ENCODE results near the gene MYOZ1. TPM values are rescaled to one million over a fixed set of nuclear protein-coding genes. Genes with fewer than 3 reads are reported as not detected.
"Not testable (repeated sequence)": the region's sequence is repeated elsewhere in the genome, so short reads cannot be mapped to it uniquely, and the experiment has no call there.

MYOZ1 gene
- total RNA-seq (1 to 10 TPM; 1.6 to 4.2 TPM), polyA plus RNA-seq (ENCODE audit: insufficient read length in 2 of 2) (1 to 10 TPM; 1.3 to 2.2 TPM)
- long read RNA-seq, donor 1: 0 reads
- long read RNA-seq, donor 2: 0 reads
- long read RNA-seq, donor 3: 0 reads
- long read RNA-seq, donor 4, partial matches to known transcripts: 0 of 1 reads
- long read RNA-seq, donor 4, other reads (novel, unspliced or antisense): 0 of 1 reads

GRCh38 chr10:73641328-73642060 is at the start of gene MYOZ1:
TSS of gene MYOZ1 (minus strand) at chr10:73641474. CDS start at chr10:73640017, 1,457 bp downstream.
- Histone ChIP-seq H3K27me3 (ENCODE audit: control insufficient read depth, insufficient read depth, low read length) (no peaks in the 10 kb centered on the region), H3K27ac (ENCODE audit: low read depth, low read length) (no peak within 1 kb of the TSS), H3K9me3 (ENCODE audit: control insufficient read depth, insufficient read depth, low read length) (no peaks in the 10 kb centered on the region), H3K4me1 (ENCODE audit: control insufficient read depth, insufficient read depth, low read length) (peaks cover 4% of the 10 kb centered on the region), H3K4me3 (ENCODE audit: low read depth, low read length) (no peak within 1 kb of the TSS), H3K36me3 (ENCODE audit: control insufficient read depth, insufficient read depth, low read length) (no peaks in the 10 kb centered on the region)
- DNase-seq (ENCODE audit: low read depth in 4 of 6, low spot score in 6 of 6): no peak
- WGBS (ENCODE audit: insufficient coverage): 81% methylated on average over 3 of the region's 9 CpGs

- not testable (repeated sequence) for H3K9me3 ChIP-seq (ENCODE audit: control insufficient read depth, insufficient read depth, low read length); H3K27me3 ChIP-seq (ENCODE audit: control insufficient read depth, insufficient read depth, low read length); H3K36me3 ChIP-seq (ENCODE audit: control insufficient read depth, insufficient read depth, low read length); H3K4me3 ChIP-seq (ENCODE audit: low read depth, low read length); DNase-seq (ENCODE audit: low read depth in 4 of 6, low spot score in 6 of 6); H3K4me1 ChIP-seq (ENCODE audit: control insufficient read depth, insufficient read depth, low read length); H3K27ac ChIP-seq (ENCODE audit: low read depth, low read length)
- WGBS (ENCODE audit: insufficient coverage): 96% methylated on average over 3 of the region's 6 CpGs
These were observed 49.5 kb upstream of the MYOZ1 start for GRCh38 chr10:73690755-73691154.

- H3K4me3 ChIP-seq (ENCODE audit: low read depth, low read length); H3K27me3 ChIP-seq (ENCODE audit: control insufficient read depth, insufficient read depth, low read length); DNase-seq (ENCODE audit: low read depth in 4 of 6, low spot score in 6 of 6); H3K36me3 ChIP-seq (ENCODE audit: control insufficient read depth, insufficient read depth, low read length); H3K9me3 ChIP-seq (ENCODE audit: control insufficient read depth, insufficient read depth, low read length); H3K27ac ChIP-seq (ENCODE audit: low read depth, low read length); H3K4me1 ChIP-seq (ENCODE audit: control insufficient read depth, insufficient read depth, low read length): not testable (repeated sequence)
- 96% methylated on average over 4 of the region's 28 CpGs for WGBS (ENCODE audit: insufficient coverage)
These were observed 48.3 kb upstream of the MYOZ1 start for GRCh38 chr10:73689596-73689995.

GRCh38 chr10:73687641-73688040 is 46.4 kb upstream of the MYOZ1 start:
- not testable (repeated sequence) for H3K27ac ChIP-seq (ENCODE audit: low read depth, low read length); H3K4me3 ChIP-seq (ENCODE audit: low read depth, low read length); DNase-seq (ENCODE audit: low read depth in 4 of 6, low spot score in 6 of 6); H3K4me1 ChIP-seq (ENCODE audit: control insufficient read depth, insufficient read depth, low read length); H3K36me3 ChIP-seq (ENCODE audit: control insufficient read depth, insufficient read depth, low read length); H3K9me3 ChIP-seq (ENCODE audit: control insufficient read depth, insufficient read depth, low read length); H3K27me3 ChIP-seq (ENCODE audit: control insufficient read depth, insufficient read depth, low read length)
- WGBS (ENCODE audit: insufficient coverage): no CpG with 5 or more reads among the region's 1 CpG

GRCh38 chr10:73674546-73674945 is 33.3 kb upstream of the MYOZ1 start:
- not testable (repeated sequence) for H3K36me3 ChIP-seq (ENCODE audit: control insufficient read depth, insufficient read depth, low read length); H3K9me3 ChIP-seq (ENCODE audit: control insufficient read depth, insufficient read depth, low read length); DNase-seq (ENCODE audit: low read depth in 4 of 6, low spot score in 6 of 6); H3K27me3 ChIP-seq (ENCODE audit: control insufficient read depth, insufficient read depth, low read length); H3K4me1 ChIP-seq (ENCODE audit: control insufficient read depth, insufficient read depth, low read length); H3K4me3 ChIP-seq (ENCODE audit: low read depth, low read length); H3K27ac ChIP-seq (ENCODE audit: low read depth, low read length)
- no CpG with 5 or more reads among the region's 20 CpGs for whole genome bisulfite sequencing (ENCODE audit: insufficient coverage)

GRCh38 chr10:73668378-73668777 is 27.1 kb upstream of the MYOZ1 start:
- H3K4me3 ChIP-seq (ENCODE audit: low read depth, low read length): not testable (repeated sequence)

GRCh38 chr10:73666153-73666809 is 25.0 kb upstream of the MYOZ1 start:
- H3K27ac ChIP-seq (ENCODE audit: low read depth, low read length); H3K9me3 ChIP-seq (ENCODE audit: control insufficient read depth, insufficient read depth, low read length); H3K36me3 ChIP-seq (ENCODE audit: control insufficient read depth, insufficient read depth, low read length); H3K4me3 ChIP-seq (ENCODE audit: low read depth, low read length); H3K27me3 ChIP-seq (ENCODE audit: control insufficient read depth, insufficient read depth, low read length); H3K4me1 ChIP-seq (ENCODE audit: control insufficient read depth, insufficient read depth, low read length); DNase-seq (ENCODE audit: low read depth in 4 of 6, low spot score in 6 of 6): not testable (repeated sequence)
- WGBS (ENCODE audit: insufficient coverage): no CpG with 5 or more reads among the region's 5 CpGs

More at GRCh38 chr10:73668378-73668777, 27.1 kb upstream of the MYOZ1 start:
- not testable (repeated sequence) for DNase-seq (ENCODE audit: low read depth in 4 of 6, low spot score in 6 of 6); H3K36me3 ChIP-seq (ENCODE audit: control insufficient read depth, insufficient read depth, low read length); H3K4me1 ChIP-seq (ENCODE audit: control insufficient read depth, insufficient read depth, low read length); H3K9me3 ChIP-seq (ENCODE audit: control insufficient read depth, insufficient read depth, low read length); H3K27me3 ChIP-seq (ENCODE audit: control insufficient read depth, insufficient read depth, low read length); H3K27ac ChIP-seq (ENCODE audit: low read depth, low read length)
- no CpG with 5 or more reads among the region's 4 CpGs for WGBS (ENCODE audit: insufficient coverage)

GRCh38 chr10:73665581-73665980 is 24.3 kb upstream of the MYOZ1 start:
- WGBS (ENCODE audit: insufficient coverage): 25% methylated on average over 2 of the region's 3 CpGs
- H3K27me3 ChIP-seq (ENCODE audit: control insufficient read depth, insufficient read depth, low read length); H3K4me3 ChIP-seq (ENCODE audit: low read depth, low read length); H3K27ac ChIP-seq (ENCODE audit: low read depth, low read length); DNase-seq (ENCODE audit: low read depth in 4 of 6, low spot score in 6 of 6); H3K4me1 ChIP-seq (ENCODE audit: control insufficient read depth, insufficient read depth, low read length); H3K36me3 ChIP-seq (ENCODE audit: control insufficient read depth, insufficient read depth, low read length); H3K9me3 ChIP-seq (ENCODE audit: control insufficient read depth, insufficient read depth, low read length): not testable (repeated sequence)

GRCh38 chr10:73664156-73665040 is 23.1 kb upstream of the MYOZ1 start:
- WGBS (ENCODE audit: insufficient coverage): 83% methylated on average over 9 of the region's 13 CpGs
- H3K36me3 ChIP-seq (ENCODE audit: control insufficient read depth, insufficient read depth, low read length); H3K9me3 ChIP-seq (ENCODE audit: control insufficient read depth, insufficient read depth, low read length); H3K4me1 ChIP-seq (ENCODE audit: control insufficient read depth, insufficient read depth, low read length); DNase-seq (ENCODE audit: low read depth in 4 of 6, low spot score in 6 of 6); H3K27ac ChIP-seq (ENCODE audit: low read depth, low read length); H3K27me3 ChIP-seq (ENCODE audit: control insufficient read depth, insufficient read depth, low read length); H3K4me3 ChIP-seq (ENCODE audit: low read depth, low read length): not testable (repeated sequence)
